HepG2 (cell line): ENCODE data around the gene CHRNA5. TPM values are rescaled to one million over a fixed set of nuclear protein-coding genes. Genes with fewer than 3 reads are reported as not detected.

Experiments
- ATAC-seq: fragments of 200-7000 bp; cut with Tn5 transposase; 3 replicates; pipeline ENCODE4 v1.9.1; 2020; ENCODE audit warnings: mild to moderate bottlenecking, moderate library complexity
- BruUV-seq: library from RNA; stranded (reverse); fragments of 400-500 nt; replicated peaks from 2 replicates; lab custom pipeline; 2021; lab: Mats Ljungman, UMichigan
- CTCF ChIA-PET: fragments of 300-600 bp; formaldehyde crosslinking; extraction: SDS; loops from one replicate; lab custom pipeline; 2021; ENCODE audit warnings: low total read pairs, inconsistent platforms, low intra/inter-chr PET ratio; lab: Yijun Ruan, JAX
- POLR2A ChIA-PET: fragments of 350-600 bp; sonication (Branson Sonifier 250); formaldehyde crosslinking; loops from one replicate; lab custom pipeline; 2020; ENCODE audit warnings: antibody characterized with exemption, inconsistent platforms; lab: Yijun Ruan, JAX
- DNase-seq: peaks from one replicate; pipeline ENCODE4 v3.0.0-alpha.2; 2015; ENCODE audit warnings: low spot score
- FAIRE-seq: peaks from 3 replicates; lab custom pipeline; 2011; peaks lifted over from hg19 to GRCh38; lab: Jason Lieb, UNC
- H2AFZ ChIP-seq: one replicate; pipeline ENCODE4 v1.6.1; 2011; ENCODE audit warnings: low read length, inconsistent platforms
- H3K27ac ChIP-seq: fragments of 300-600 bp; 3 replicates; pipeline ENCODE4 v1.8.0; 2011; ENCODE audit warnings: mixed run types, mild to moderate bottlenecking, mixed read lengths, low read length, inconsistent platforms; ENCODE audit not compliant: insufficient read depth; ENCODE audit errors: extremely low read length
- H3K27me3 ChIP-seq, 2 experiments: fragments of 200-600 bp in 1 of 2; 2 replicates in 1 of 2; 3 replicates in 1 of 2; pipeline versions ENCODE4 v1.6.0 to v1.8.0; 2011; ENCODE audit warnings: low read length in 2 of 2, mild to moderate bottlenecking in 2 of 2, moderate library complexity in 2 of 2, inconsistent platforms in 1 of 2; ENCODE audit not compliant: insufficient read depth in 2 of 2, control insufficient read depth in 1 of 2
- H3K36me3 ChIP-seq, 2 experiments: fragments of 200-600 bp in 1 of 2; replicated peaks in 1 of 2; 2 replicates in 1 of 2; 3 replicates in 1 of 2; pipeline versions ENCODE4 v1.5.1 to v1.8.0; 2011; ENCODE audit warnings: low read length in 2 of 2, inconsistent platforms in 1 of 2; ENCODE audit not compliant: insufficient read depth in 2 of 2, control insufficient read depth in 1 of 2
- H3K4me1 ChIP-seq: 2 replicates; pipeline ENCODE4 v1.5.1; 2012; ENCODE audit warnings: low read length, inconsistent platforms; ENCODE audit not compliant: insufficient read depth
- H3K4me2 ChIP-seq: 2 replicates; pipeline ENCODE4 v1.6.0; 2011; ENCODE audit warnings: low read depth, low read length, inconsistent platforms
- H3K4me3 ChIP-seq, 3 experiments: fragments of 200-600 bp in 1 of 3; sonication (generic), shearing (Covaris generic) in 1 of 3; replicated peaks in 1 of 3; 2 replicates each; pipeline ENCODE4 v1.5.1; 2011 to 2016; ENCODE audit warnings: low read length in 3 of 3, inconsistent platforms in 2 of 3, low read depth in 2 of 3, mild to moderate bottlenecking in 2 of 3, control low read depth in 1 of 3, mixed read lengths in 1 of 3; ENCODE audit not compliant: insufficient read depth in 1 of 3
- H3K79me2 ChIP-seq: one replicate; pipeline ENCODE4 v1.6.1; 2011; ENCODE audit warnings: low read length, inconsistent platforms; ENCODE audit not compliant: insufficient read depth
- H3K9ac ChIP-seq: 2 replicates; pipeline ENCODE4 v1.6.0; 2011; ENCODE audit warnings: mild to moderate bottlenecking, low read depth, low read length, inconsistent platforms; ENCODE audit not compliant: insufficient read depth
- H3K9me3 ChIP-seq: 2 replicates; pipeline ENCODE4 v1.5.1; 2012; ENCODE audit warnings: mild to moderate bottlenecking, low read length
- H4K20me1 ChIP-seq: 2 replicates; pipeline ENCODE4 v1.6.0; 2011; ENCODE audit warnings: inconsistent platforms, mild to moderate bottlenecking, low read length, moderate library complexity; ENCODE audit not compliant: insufficient read depth
- CAMTA2 ChIP-seq: sonication (generic); formaldehyde crosslinking; IDR thresholded peaks from 2 replicates; pipeline ENCODE4 v1.4.0; 2020; ENCODE audit warnings: mild to moderate bottlenecking, missing genetic modification reagents, borderline replicate concordance
- GATAD1 ChIP-seq: IDR thresholded peaks from 2 replicates; pipeline ENCODE4 v1.6.1; 2016; ENCODE audit warnings: missing genetic modification reagents, missing compliant biosample characterization
- KLF15 ChIP-seq: sonication (generic); formaldehyde crosslinking; IDR thresholded peaks from 2 replicates; pipeline ENCODE4 v1.8.1; 2023; ENCODE audit warnings: borderline replicate concordance, mild to moderate bottlenecking, inconsistent platforms, missing genetic modification reagents, mixed read lengths
- MED1 ChIP-seq: sonication (generic); formaldehyde crosslinking; IDR thresholded peaks from 2 replicates; pipeline ENCODE4 v1.4.0; 2020; ENCODE audit warnings: missing genetic modification reagents
- PRDM15 ChIP-seq: sonication (generic); formaldehyde crosslinking; IDR thresholded peaks from 2 replicates; pipeline ENCODE4 v1.4.0; 2020; ENCODE audit warnings: missing genetic modification reagents
- SIN3B ChIP-seq: fragments of 150-350 bp; IDR thresholded peaks from 2 replicates; pipeline ENCODE4 v1.6.1; 2014; ENCODE audit warnings: low read length
- SMAD1 ChIP-seq: sonication (generic); formaldehyde crosslinking; IDR thresholded peaks from 2 replicates; pipeline ENCODE4 v1.4.0; 2020; ENCODE audit warnings: missing genetic modification reagents, low read depth, mild to moderate bottlenecking, borderline replicate concordance
- SRSF4 ChIP-seq: fragments of 200-400 bp; formaldehyde crosslinking; IDR thresholded peaks from one replicate; pipeline ENCODE4 v1.6.1; 2018; ENCODE audit warnings: mild to moderate bottlenecking, low read depth, low read length, moderate library complexity; ENCODE audit not compliant: poor library complexity, severe bottlenecking
- WGBS: methylation state at CpG from one replicate; pipeline ENCODE4 v1.1.6; 2017; ENCODE audit warnings: low lambda C conversion rate; 5-methylcytosine and 5-hydroxymethylcytosine counted together
- in situ Hi-C: cut with HindIII; loops from 2 replicates; pipeline ENCODE4 v1.10.0; 2017; ENCODE audit warnings: low pct_unique_long_range_greater_than_20kb; ENCODE audit not compliant: extremely low pct_ligation_motif_present
- intact Hi-C: fragments of 100-400 bp; cut with micrococcal nuclease; formaldehyde crosslinking; loops from one replicate; pipeline ENCODE4 v1.10.0; 2022; ENCODE audit not compliant: unreplicated experiment
- polyA plus RNA-seq, 8 experiments: library from polyadenylated mRNA; depleted of rRNA in 3 of 8; stranded (reverse) in 7 of 8; unstranded in 1 of 8; fragments of >200 nt; fragmentation: Illumina TruSeq in 4 of 8; extraction: Trizol in 4 of 8; gene quantifications; 2 replicates each; pipeline versions ENCODE4 v1.2.1 to v1.2.3, GENCODE V29; 2011 to 2016; ENCODE audit warnings: low read depth in 4 of 8, missing spikeins in 1 of 8, mixed read lengths in 1 of 8; ENCODE audit not compliant: insufficient read depth in 1 of 8
- total RNA-seq, 5 experiments: library from RNA; depleted of rRNA; stranded (reverse); fragments of >200 nt; fragmentation: Illumina TruSeq; extraction: Trizol; gene quantifications; 2 replicates each; pipeline ENCODE4 v1.2.3, GENCODE V29; 2016; ENCODE audit warnings: low read depth in 1 of 5
- TF ChIP-seq, protein P1 (sequence below): sonication (generic); formaldehyde crosslinking; IDR thresholded peaks from 2 replicates; pipeline ENCODE4 v1.4.0; 2020; ENCODE audit warnings: missing genetic modification reagents, borderline replicate concordance
- TF ChIP-seq, protein P2 (sequence below): IDR thresholded peaks from 2 replicates; pipeline ENCODE4 v1.4.0; 2020; ENCODE audit warnings: mild to moderate bottlenecking, missing genetic modification reagents
- TF ChIP-seq, protein P3 (sequence below): sonication (generic); formaldehyde crosslinking; conservative IDR thresholded peaks from 2 replicates; pipeline ENCODE4 v1.4.0; 2020; ENCODE audit warnings: missing genetic modification reagents
- TF ChIP-seq, protein P4 (sequence below): sonication (generic); formaldehyde crosslinking; IDR thresholded peaks from 2 replicates; pipeline ENCODE4 v1.4.0; 2020; ENCODE audit warnings: missing genetic modification reagents

Gene CHRNA5
- total and polyA plus RNA-seq, 2 of the 13 experiments (the other 11 are each of a cell fraction or from before 2014, with no cell fraction given): 3.7 to 10.5 TPM

DNA sequence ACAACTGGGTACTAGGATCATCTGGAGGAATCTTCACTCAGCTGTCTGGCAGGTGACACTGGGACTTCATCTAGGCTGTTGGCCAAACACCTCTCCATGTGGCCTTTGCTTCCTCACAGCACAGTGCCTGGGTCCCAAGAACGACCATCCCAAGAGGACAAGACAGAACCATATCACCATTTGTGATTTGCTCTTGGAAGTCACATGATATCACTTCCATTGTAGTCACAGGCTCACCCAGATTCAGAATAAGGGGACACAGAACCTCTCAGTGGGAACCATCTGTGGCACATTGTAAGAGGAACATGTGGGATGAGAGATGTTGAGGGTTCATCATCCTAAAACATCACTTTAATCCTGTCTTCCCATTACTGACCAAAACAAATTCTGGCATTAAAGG, 27.0 kb upstream of the CHRNA5 start:
- CTCF ChIA-PET: no interaction called here
- FAIRE-seq (no peak), DNase-seq (no peak), ATAC-seq (no peak)
- Histone ChIP-seq H3K9ac (no peak overlapping the region), H3K36me3 (peaks cover 0 to 5% of the 10 kb centered on the region in 2 experiments; a peak in 1 of 5 replicates), H3K4me1 (peaks cover 25% of the 10 kb centered on the region), H4K20me1 (no peaks in the 10 kb centered on the region), H3K9me3 (no peaks in the 10 kb centered on the region), H3K4me2 (no peak overlapping the region), H3K79me2 (peaks cover 24% of the 10 kb centered on the region), H3K27ac (no peak overlapping the region), H3K27me3 (no peaks in the 10 kb centered on the region; a peak in 1 of 5 replicates), H2AFZ (no peak overlapping the region), H3K4me3 (no peak overlapping the region)
- in situ Hi-C loops (no loop called here), intact Hi-C loops (no loop called here)
- WGBS: 60% methylated on average over 1 of the region's 1 CpG
- POLR2A ChIA-PET: interaction anchor here (1.2 kb wide), 1 partner anchor 27 kb away, joined by 3 read pairs; the partner anchor contains the start of gene CHRNA5
- no TSS peak for BruUV-seq
- TF ChIP-seq, protein P1, sequence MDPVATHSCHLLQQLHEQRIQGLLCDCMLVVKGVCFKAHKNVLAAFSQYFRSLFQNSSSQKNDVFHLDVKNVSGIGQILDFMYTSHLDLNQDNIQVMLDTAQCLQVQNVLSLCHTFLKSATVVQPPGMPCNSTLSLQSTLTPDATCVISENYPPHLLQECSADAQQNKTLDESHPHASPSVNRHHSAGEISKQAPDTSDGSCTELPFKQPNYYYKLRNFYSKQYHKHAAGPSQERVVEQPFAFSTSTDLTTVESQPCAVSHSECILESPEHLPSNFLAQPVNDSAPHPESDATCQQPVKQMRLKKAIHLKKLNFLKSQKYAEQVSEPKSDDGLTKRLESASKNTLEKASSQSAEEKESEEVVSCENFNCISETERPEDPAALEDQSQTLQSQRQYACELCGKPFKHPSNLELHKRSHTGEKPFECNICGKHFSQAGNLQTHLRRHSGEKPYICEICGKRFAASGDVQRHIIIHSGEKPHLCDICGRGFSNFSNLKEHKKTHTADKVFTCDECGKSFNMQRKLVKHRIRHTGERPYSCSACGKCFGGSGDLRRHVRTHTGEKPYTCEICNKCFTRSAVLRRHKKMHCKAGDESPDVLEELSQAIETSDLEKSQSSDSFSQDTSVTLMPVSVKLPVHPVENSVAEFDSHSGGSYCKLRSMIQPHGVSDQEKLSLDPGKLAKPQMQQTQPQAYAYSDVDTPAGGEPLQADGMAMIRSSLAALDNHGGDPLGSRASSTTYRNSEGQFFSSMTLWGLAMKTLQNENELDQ: no peak
- TF ChIP-seq, protein P2, sequence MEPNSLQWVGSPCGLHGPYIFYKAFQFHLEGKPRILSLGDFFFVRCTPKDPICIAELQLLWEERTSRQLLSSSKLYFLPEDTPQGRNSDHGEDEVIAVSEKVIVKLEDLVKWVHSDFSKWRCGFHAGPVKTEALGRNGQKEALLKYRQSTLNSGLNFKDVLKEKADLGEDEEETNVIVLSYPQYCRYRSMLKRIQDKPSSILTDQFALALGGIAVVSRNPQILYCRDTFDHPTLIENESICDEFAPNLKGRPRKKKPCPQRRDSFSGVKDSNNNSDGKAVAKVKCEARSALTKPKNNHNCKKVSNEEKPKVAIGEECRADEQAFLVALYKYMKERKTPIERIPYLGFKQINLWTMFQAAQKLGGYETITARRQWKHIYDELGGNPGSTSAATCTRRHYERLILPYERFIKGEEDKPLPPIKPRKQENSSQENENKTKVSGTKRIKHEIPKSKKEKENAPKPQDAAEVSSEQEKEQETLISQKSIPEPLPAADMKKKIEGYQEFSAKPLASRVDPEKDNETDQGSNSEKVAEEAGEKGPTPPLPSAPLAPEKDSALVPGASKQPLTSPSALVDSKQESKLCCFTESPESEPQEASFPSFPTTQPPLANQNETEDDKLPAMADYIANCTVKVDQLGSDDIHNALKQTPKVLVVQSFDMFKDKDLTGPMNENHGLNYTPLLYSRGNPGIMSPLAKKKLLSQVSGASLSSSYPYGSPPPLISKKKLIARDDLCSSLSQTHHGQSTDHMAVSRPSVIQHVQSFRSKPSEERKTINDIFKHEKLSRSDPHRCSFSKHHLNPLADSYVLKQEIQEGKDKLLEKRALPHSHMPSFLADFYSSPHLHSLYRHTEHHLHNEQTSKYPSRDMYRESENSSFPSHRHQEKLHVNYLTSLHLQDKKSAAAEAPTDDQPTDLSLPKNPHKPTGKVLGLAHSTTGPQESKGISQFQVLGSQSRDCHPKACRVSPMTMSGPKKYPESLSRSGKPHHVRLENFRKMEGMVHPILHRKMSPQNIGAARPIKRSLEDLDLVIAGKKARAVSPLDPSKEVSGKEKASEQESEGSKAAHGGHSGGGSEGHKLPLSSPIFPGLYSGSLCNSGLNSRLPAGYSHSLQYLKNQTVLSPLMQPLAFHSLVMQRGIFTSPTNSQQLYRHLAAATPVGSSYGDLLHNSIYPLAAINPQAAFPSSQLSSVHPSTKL: no peak
- TF ChIP-seq SIN3B (no peak), SMAD1 (CRISPR knock-in tag) (no peak), SRSF4 (no peak), GATAD1 (CRISPR knock-in tag) (no peak), KLF15 (CRISPR knock-in tag) (no peak), PRDM15 (CRISPR knock-in tag) (no peak), CAMTA2 (no peak), MED1 (CRISPR knock-in tag) (no peak)
- TF ChIP-seq, protein P3, sequence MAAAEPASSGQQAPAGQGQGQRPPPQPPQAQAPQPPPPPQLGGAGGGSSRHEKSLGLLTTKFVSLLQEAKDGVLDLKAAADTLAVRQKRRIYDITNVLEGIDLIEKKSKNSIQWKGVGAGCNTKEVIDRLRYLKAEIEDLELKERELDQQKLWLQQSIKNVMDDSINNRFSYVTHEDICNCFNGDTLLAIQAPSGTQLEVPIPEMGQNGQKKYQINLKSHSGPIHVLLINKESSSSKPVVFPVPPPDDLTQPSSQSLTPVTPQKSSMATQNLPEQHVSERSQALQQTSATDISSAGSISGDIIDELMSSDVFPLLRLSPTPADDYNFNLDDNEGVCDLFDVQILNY (CRISPR knock-in tag): no peak
- TF ChIP-seq, protein P4, sequence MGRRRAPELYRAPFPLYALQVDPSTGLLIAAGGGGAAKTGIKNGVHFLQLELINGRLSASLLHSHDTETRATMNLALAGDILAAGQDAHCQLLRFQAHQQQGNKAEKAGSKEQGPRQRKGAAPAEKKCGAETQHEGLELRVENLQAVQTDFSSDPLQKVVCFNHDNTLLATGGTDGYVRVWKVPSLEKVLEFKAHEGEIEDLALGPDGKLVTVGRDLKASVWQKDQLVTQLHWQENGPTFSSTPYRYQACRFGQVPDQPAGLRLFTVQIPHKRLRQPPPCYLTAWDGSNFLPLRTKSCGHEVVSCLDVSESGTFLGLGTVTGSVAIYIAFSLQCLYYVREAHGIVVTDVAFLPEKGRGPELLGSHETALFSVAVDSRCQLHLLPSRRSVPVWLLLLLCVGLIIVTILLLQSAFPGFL: no peak
